A673 (cell line): ENCODE results near the gene RFFL. TPM values are rescaled to one million over a fixed set of nuclear protein-coding genes. Genes with fewer than 3 reads are reported as not detected.

Experiments used
- BruUV-seq: library from RNA; stranded (reverse); fragments of 400-500 nt; replicated peaks from 2 replicates; lab custom pipeline; 2021; lab: Mats Ljungman, UMichigan
- CTCF ChIA-PET: fragments of 300-600 bp; sonication (Branson Sonifier 250); formaldehyde crosslinking; loops from one replicate; lab custom pipeline; 2022; ENCODE audit warnings: antibody characterized with exemption; lab: Charles Lee
- POLR2A ChIA-PET: fragments of 300-600 bp; sonication (Branson Sonifier 250); formaldehyde crosslinking; loops from one replicate; lab custom pipeline; 2022; ENCODE audit warnings: antibody characterized with exemption; ENCODE audit not compliant: low non-redundant PET; lab: Charles Lee
- DNase-seq: peaks from one replicate; pipeline ENCODE4 v3.0.0-alpha.2; 2015; ENCODE audit warnings: low spot score
- H3K27ac ChIP-seq: fragments of 200-600 bp; sonication (generic); 2 replicates; pipeline ENCODE4 v1.5.1; 2016; ENCODE audit warnings: mixed run types, low read depth, mild to moderate bottlenecking, mixed read lengths, antibody characterized with exemption, low read length; ENCODE audit not compliant: poor library complexity, severe bottlenecking
- H3K27me3 ChIP-seq: fragments of 200-600 bp; sonication (generic); replicated peaks from 2 replicates; pipeline ENCODE4 v1.6.1; 2017; ENCODE audit warnings: mixed run types, low read depth, mild to moderate bottlenecking, mixed read lengths, antibody characterized with exemption, low read length; ENCODE audit not compliant: insufficient read depth, poor library complexity
- H3K36me3 ChIP-seq: fragments of 200-600 bp; sonication (generic); 2 replicates; pipeline ENCODE4 v1.6.1; 2016; ENCODE audit warnings: mixed run types, mild to moderate bottlenecking, mixed read lengths, antibody characterized with exemption, low read length; ENCODE audit not compliant: insufficient read depth, poor library complexity, severe bottlenecking
- H3K4me1 ChIP-seq: fragments of 200-600 bp; sonication (generic); 2 replicates; pipeline ENCODE4 v1.6.1; 2017; ENCODE audit warnings: mixed run types, mild to moderate bottlenecking, mixed read lengths, antibody characterized with exemption, low read length; ENCODE audit not compliant: insufficient read depth, poor library complexity, severe bottlenecking
- H3K4me3 ChIP-seq: fragments of 200-600 bp; sonication (generic); 2 replicates; pipeline ENCODE4 v1.5.1; 2016; ENCODE audit warnings: low read depth, mixed run types, mild to moderate bottlenecking, mixed read lengths, low read length; ENCODE audit not compliant: poor library complexity, severe bottlenecking
- H3K9me3 ChIP-seq: fragments of 200-600 bp; sonication (generic); 2 replicates; pipeline ENCODE4 v1.6.1; 2016; ENCODE audit warnings: mixed run types, low read depth, mild to moderate bottlenecking, mixed read lengths, antibody characterized with exemption, low read length; ENCODE audit not compliant: poor library complexity, severe bottlenecking
- CTCF ChIP-seq: fragments of 300-800, 200-600 bp; sonication (generic); conservative IDR thresholded peaks from 2 replicates; pipeline ENCODE4 v1.5.1; 2017; ENCODE audit warnings: low read depth, mild to moderate bottlenecking, antibody characterized with exemption, low read length, moderate library complexity, mixed read lengths
- EZH2 ChIP-seq: fragments of 200-600 bp; sonication (generic); IDR thresholded peaks from 2 replicates; pipeline ENCODE4 v1.6.1; 2017; ENCODE audit warnings: borderline replicate concordance, low read depth, mild to moderate bottlenecking, mixed read lengths, antibody characterized with exemption, low read length; ENCODE audit not compliant: poor library complexity, severe bottlenecking
- intact Hi-C: fragments of 100-400 bp; cut with micrococcal nuclease; formaldehyde crosslinking; loops from one replicate; pipeline ENCODE4 v1.10.0; 2022; ENCODE audit not compliant: unreplicated experiment
- total RNA-seq: library from RNA; stranded (reverse); gene quantifications from 2 replicates; pipeline ENCODE4 v1.2.3, GENCODE V29; 2021

Gene RFFL
- total RNA-seq, 1 experiment from 2014 or later, result 10.5 TPM

GRCh38 chr17:35088881-35089585 is 25.5 kb upstream of the RFFL start:
- Histone ChIP-seq H3K9me3 (no peaks in the 10 kb centered on the region), H3K36me3 (no peaks in the 10 kb centered on the region), H3K4me3 (peak overlapping the region; percentile 63), H3K4me1 (no peaks in the 10 kb centered on the region), H3K27ac (peak overlapping the region; percentile 31), H3K27me3 (no peaks in the 10 kb centered on the region)
- BruUV-seq, result no TSS peak
- intact Hi-C loops, result no loop called here
- TF ChIP-seq CTCF, result peak; percentile 49
- no peak for TF ChIP-seq EZH2
- CTCF ChIA-PET, result no interaction called here
- POLR2A ChIA-PET, result no interaction called here
- DNase-seq, result peak; percentile 77

- intact Hi-C loops, result no loop called here
- no peaks in the 10 kb centered on the region for H3K9me3 ChIP-seq
- H3K27me3 ChIP-seq, result no peaks in the 10 kb centered on the region
- TF ChIP-seq CTCF, result no peak
- no peak for TF ChIP-seq EZH2
- no peak overlapping the region for H3K27ac ChIP-seq
- DNase-seq, result peak; percentile 4
- H3K36me3 ChIP-seq, result no peaks in the 10 kb centered on the region
- peak overlapping the region; percentile 63 for H3K4me3 ChIP-seq
- ChIA-PET POLR2A (no interaction called here), CTCF (interaction anchor here (0.6 kb wide), 1 partner anchor 53 kb away, joined by 6 read pairs; no protein-coding TSS in a partner anchor)
- no peaks in the 10 kb centered on the region for H3K4me1 ChIP-seq
- no TSS peak for BruUV-seq
Observed at GRCh38 chr17:35088356-35088880, 24.9 kb upstream of the RFFL start.

- TF ChIP-seq CTCF (no peak), EZH2 (no peak)
- Histone ChIP-seq H3K4me1 (peaks cover 4% of the 10 kb centered on the region), H3K4me3 (peak overlapping the region; percentile 63), H3K27ac (no peak overlapping the region), H3K36me3 (no peaks in the 10 kb centered on the region), H3K9me3 (no peaks in the 10 kb centered on the region), H3K27me3 (no peaks in the 10 kb centered on the region)
- TSS peak; percentile 23 for BruUV-seq
- ChIA-PET CTCF (interaction anchor here (0.6 kb wide), 1 partner anchor 53 kb away, joined by 6 read pairs; no protein-coding TSS in a partner anchor), POLR2A (no interaction called here)
- intact Hi-C loops, result no loop called here
- DNase-seq, result no peak
Observed at GRCh38 chr17:35087731-35088355, 24.3 kb upstream of the RFFL start.
